Psoas muscle (tissue), 8 donors: Measurements from ENCODE around the gene FAM187B. TPM values are rescaled to one million over a fixed set of nuclear protein-coding genes. Genes with fewer than 3 reads are reported as not detected.

Experiments
- ATAC-seq, 4 donors: fragments of 200-7000 bp; cut with Tn5 transposase; one replicate each; pipeline ENCODE4 v1.9.1; 2020; ENCODE audit warnings: moderate library complexity in 3 of 4, mild to moderate bottlenecking in 2 of 4
- DNase-seq, 2 donors: peaks; one replicate each; pipeline ENCODE4 v3.0.0-alpha.2; 2020
- H3K27ac ChIP-seq: fragments of 200-600 bp; one replicate; pipeline ENCODE4 v1.8.0; 2022
- H3K27me3 ChIP-seq, 3 donors: fragments of 200-600 bp in 1 of 3; one replicate each; pipeline versions ENCODE4 v1.6.1 to v1.8.0; 2013 to 2022; ENCODE audit warnings: low read length in 2 of 3, mild to moderate bottlenecking in 2 of 3, moderate library complexity in 1 of 3; ENCODE audit not compliant: insufficient read depth in 3 of 3
- H3K36me3 ChIP-seq, 2 donors: fragments of 200-600 bp in 1 of 2; one replicate each; pipeline versions ENCODE4 v1.6.1 to v1.8.0; 2013 to 2022; ENCODE audit warnings: low read depth in 1 of 2, mild to moderate bottlenecking in 1 of 2, moderate library complexity in 1 of 2; ENCODE audit not compliant: insufficient read depth in 1 of 2
- H3K4me1 ChIP-seq: fragments of 200-600 bp; one replicate; pipeline ENCODE4 v1.8.0; 2022
- H3K4me3 ChIP-seq: fragments of 200-600 bp; one replicate; pipeline ENCODE4 v1.8.0; 2022; ENCODE audit warnings: mild to moderate bottlenecking
- H3K9me3 ChIP-seq: fragments of 200-600 bp; one replicate; pipeline ENCODE4 v1.8.0; 2022
- CTCF ChIP-seq: fragments of 200-600 bp; IDR thresholded peaks from one replicate; pipeline ENCODE4 v1.8.0; 2022; ENCODE audit warnings: antibody characterized with exemption
- WGBS, 3 donors: extraction: QIAGEN DNeasy Blood & Tissue Kit; methylation state at CpG; one replicate each; pipeline versions ENCODE4 v1.1.6 to v1.1.7; 2013; 5-methylcytosine and 5-hydroxymethylcytosine counted together
- intact Hi-C, 2 donors: fragments of 100-400 bp; cut with DNase I; formaldehyde crosslinking; loops; one replicate each; pipeline versions ENCODE4 v1.11.0 to v1.14.2; 2022
- polyA plus RNA-seq, 3 donors: library from polyadenylated mRNA; stranded (reverse); fragments of 200-250 nt; gene quantifications; one replicate each; pipeline ENCODE4 v1.2.3, GENCODE V29; 2013
- total RNA-seq, 4 donors: library from RNA; stranded (reverse); fragmentation: NEBNext Ultra II Directional in 2 of 4; extraction: Animal tissue kit (Norgen Biotek cat#: 25700) in 2 of 4; gene quantifications; one replicate each; pipeline versions ENCODE4 v1.2.1 to v1.2.4, GENCODE V29; 2021 to 2023
- donor health status: healthy with polysubstance abuse.
- donor health status: DM: no; HTN: no; CAD: no; lungs with moderate emphysema.
- donor health status: Bipolar disorder and iron deficiency.
- donor health status: healthy.
- donor health status: DM: yes; HTN: yes; CAD: no.
- donor health status: DM: no; HTN: no; CAD: no.
- donor health status: DM: no; HTN: no; CAD: no.
- donor health status: DM: yes; HTN: yes; CAD: no.

Gene FAM187B
- total and polyA plus RNA-seq, 7 donors, result 0.03 TPM; not detected in 6

- no peak for ATAC-seq
Observed at GRCh38 chr19:35179830-35180229, 48.7 kb downstream of the FAM187B start.

GRCh38 chr19:35178701-35179100 is 49.8 kb downstream of the FAM187B start:
- ATAC-seq, result no peak

More at GRCh38 chr19:35179830-35180229, 48.7 kb downstream of the FAM187B start:
- no peak overlapping the region for H3K27ac ChIP-seq
- DNase-seq, result no peak
- WGBS, 3 donors, result 80 to 81% (median 80%) methylated on average over 3 of the region's 3 CpGs
- TF ChIP-seq CTCF, result no peak
- intact Hi-C loops, result no loop called here
- no peaks in the 10 kb centered on the region for H3K36me3 ChIP-seq
- H3K9me3 ChIP-seq, result no peaks in the 10 kb centered on the region
- no peaks in the 10 kb centered on the region for H3K27me3 ChIP-seq
- H3K4me1 ChIP-seq, result no peaks in the 10 kb centered on the region
- H3K4me3 ChIP-seq, result no peak overlapping the region

GRCh38 chr19:35177377-35178274 is 50.9 kb downstream of the FAM187B start:
- no peak for TF ChIP-seq CTCF
- Histone ChIP-seq H3K9me3 (no peaks in the 10 kb centered on the region), H3K27ac (no peak overlapping the region), H3K27me3 (no peaks in the 10 kb centered on the region), H3K36me3 (no peaks in the 10 kb centered on the region), H3K4me3 (no peak overlapping the region), H3K4me1 (no peaks in the 10 kb centered on the region)
- no peak for DNase-seq
- ATAC-seq, result no peak
- 68 to 77% (median 70%) methylated on average over 7 of the region's 7 CpGs for WGBS, 3 donors
- intact Hi-C loops, result no loop called here

More at GRCh38 chr19:35178701-35179100, 49.8 kb downstream of the FAM187B start:
- no peak overlapping the region for H3K4me3 ChIP-seq
- no peaks in the 10 kb centered on the region for H3K4me1 ChIP-seq
- no peaks in the 10 kb centered on the region for H3K36me3 ChIP-seq
- H3K27me3 ChIP-seq, result no peaks in the 10 kb centered on the region
- intact Hi-C loops, result no loop called here
- no peak for DNase-seq
- no peak for TF ChIP-seq CTCF
- 55 to 59% (median 58%) methylated on average over 2 of the region's 2 CpGs for WGBS, 3 donors
- no peak overlapping the region for H3K27ac ChIP-seq
- H3K9me3 ChIP-seq, result no peaks in the 10 kb centered on the region

GRCh38 chr19:35176181-35176570 is 52.4 kb downstream of the FAM187B start:
- WGBS, 3 donors, result 58 to 71% (median 62%) methylated on average over 3 of the region's 3 CpGs
- no peak overlapping the region for H3K27ac ChIP-seq
- H3K27me3 ChIP-seq, result no peaks in the 10 kb centered on the region
- no peak for ATAC-seq
- H3K9me3 ChIP-seq, result no peaks in the 10 kb centered on the region
- intact Hi-C loops, result no loop called here
- no peak for DNase-seq
- H3K36me3 ChIP-seq, result no peaks in the 10 kb centered on the region
- H3K4me3 ChIP-seq, result no peak overlapping the region
- no peak for TF ChIP-seq CTCF
- H3K4me1 ChIP-seq, result no peaks in the 10 kb centered on the region

Other genes starting within 250 kb of the FAM187B start
- 10 to 100 TPM; 36.3 to 55.0 (median 38.3) TPM for gene GRAMD1A, start 228.4 kb downstream of the FAM187B start, total RNA-seq
- gene GRAMD1A, start 228.4 kb downstream of the FAM187B start, polyA plus RNA-seq, result 10 to 100 TPM; 15.6 to 33.4 (median 17.4) TPM
- gene SCN1B, start 198.3 kb downstream of the FAM187B start, total RNA-seq, result 100 to 1,000 TPM in 3 of 4 donors, 10 to 100 TPM in 1; 95.9 to 345 (median 218) TPM
- 100 to 1,000 TPM in 2 of 3 donors, 10 to 100 TPM in 1; 55.6 to 282 (median 248) TPM for gene SCN1B, start 198.3 kb downstream of the FAM187B start, polyA plus RNA-seq
- 10 to 100 TPM in 2 of 4 donors, 1 to 10 TPM in 2; 2.5 to 17.7 (median 8.1) TPM for gene HPN, start 187.0 kb downstream of the FAM187B start, total RNA-seq
- gene HPN, start 187.0 kb downstream of the FAM187B start, polyA plus RNA-seq, result 10 to 100 TPM in 1 of 3 donors, 1 to 10 TPM in 2; 1.6 to 12.6 (median 5.2) TPM
- not detected for gene FXYD3, start 112.9 kb downstream of the FAM187B start, total RNA-seq
- under 1 TPM; 0.10 to 0.38 (median 0.13) TPM for gene FXYD3, start 112.9 kb downstream of the FAM187B start, polyA plus RNA-seq
- gene LGI4, start 93.7 kb downstream of the FAM187B start, total RNA-seq, result 10 to 100 TPM in 3 of 4 donors, 1 to 10 TPM in 1; 3.3 to 22.1 (median 17.3) TPM
- 10 to 100 TPM in 1 of 3 donors, 1 to 10 TPM in 2; 3.2 to 17.1 (median 9.5) TPM for gene LGI4, start 93.7 kb downstream of the FAM187B start, polyA plus RNA-seq
- gene FXYD1, start 89.9 kb downstream of the FAM187B start, total RNA-seq, result 100 to 1,000 TPM; 409 to 860 (median 548) TPM
- 100 to 1,000 TPM; 210 to 581 (median 299) TPM for gene FXYD1, start 89.9 kb downstream of the FAM187B start, polyA plus RNA-seq
- under 1 TPM in 3 of 4 donors, not detected in 1; 0.56 to 0.65 (median 0.58) TPM for gene FXYD7, start 85.5 kb downstream of the FAM187B start, total RNA-seq
- under 1 TPM in 1 of 3 donors, not detected in 2; 0.13 TPM for gene FXYD7, start 85.5 kb downstream of the FAM187B start, polyA plus RNA-seq
- gene FXYD5, start 74.0 kb downstream of the FAM187B start, total RNA-seq, result 10 to 100 TPM in 3 of 4 donors, 1 to 10 TPM in 1; 9.5 to 14.8 (median 11.7) TPM
- gene FXYD5, start 74.0 kb downstream of the FAM187B start, polyA plus RNA-seq, result 10 to 100 TPM in 2 of 3 donors, 1 to 10 TPM in 1; 6.4 to 19.1 (median 11.5) TPM
- 1 to 10 TPM; 1.8 to 5.2 (median 2.7) TPM for gene LSR, start 20.3 kb upstream of the FAM187B start, total RNA-seq
- 1 to 10 TPM; 1.7 to 4.4 (median 2.4) TPM for gene LSR, start 20.3 kb upstream of the FAM187B start, polyA plus RNA-seq
- 100 to 1,000 TPM; 141 to 196 (median 188) TPM for gene USF2, start 40.2 kb upstream of the FAM187B start, total RNA-seq
- gene USF2, start 40.2 kb upstream of the FAM187B start, polyA plus RNA-seq, result 100 to 1,000 TPM in 2 of 3 donors, 10 to 100 TPM in 1; 94.4 to 179 (median 142) TPM
- gene HAMP, start 53.8 kb upstream of the FAM187B start, total RNA-seq, result under 1 TPM in 2 of 4 donors, not detected in 2; 0.22 to 0.42 TPM
- gene HAMP, start 53.8 kb upstream of the FAM187B start, polyA plus RNA-seq, result not detected
- gene MAG, start 63.4 kb upstream of the FAM187B start, total RNA-seq, result under 1 TPM in 1 of 4 donors, not detected in 3; 0.11 TPM
- gene MAG, start 63.4 kb upstream of the FAM187B start, polyA plus RNA-seq, result under 1 TPM in 2 of 3 donors, not detected in 1; 0.05 to 0.30 TPM
- gene CD22, start 100.4 kb upstream of the FAM187B start, total RNA-seq, result 1 to 10 TPM in 2 of 4 donors, under 1 TPM in 2; 0.15 to 3.2 (median 1.2) TPM
- gene CD22, start 100.4 kb upstream of the FAM187B start, polyA plus RNA-seq, result under 1 TPM; 0.11 to 0.32 (median 0.14) TPM
- not detected for gene FFAR1, start 119.2 kb upstream of the FAM187B start, total RNA-seq
- not detected for gene FFAR1, start 119.2 kb upstream of the FAM187B start, polyA plus RNA-seq
- under 1 TPM in 2 of 4 donors, not detected in 2; 0.17 to 0.22 TPM for gene FFAR3, start 129.7 kb upstream of the FAM187B start, total RNA-seq
- gene FFAR3, start 129.7 kb upstream of the FAM187B start, polyA plus RNA-seq, result under 1 TPM in 1 of 3 donors, not detected in 2; 0.04 TPM
- gene GPR42, start 142.3 kb upstream of the FAM187B start, total RNA-seq, result not detected
- gene GPR42, start 142.3 kb upstream of the FAM187B start, polyA plus RNA-seq, result not detected
- gene FFAR2, start 219.5 kb upstream of the FAM187B start, total RNA-seq, result under 1 TPM in 3 of 4 donors, not detected in 1; 0.13 to 0.47 (median 0.41) TPM
- under 1 TPM; 0.07 to 0.16 (median 0.08) TPM for gene FFAR2, start 219.5 kb upstream of the FAM187B start, polyA plus RNA-seq